Activated CD8-positive, alpha-beta T cell treated with anti-CD3 and anti-CD28 coated beads for 36 hours (primary cell): ENCODE data around the gene SREK1. TPM values are rescaled to one million over a fixed set of nuclear protein-coding genes. Genes with fewer than 3 reads are reported as not detected.
"Not testable (repeated sequence)": the region's sequence is repeated elsewhere in the genome, so short reads cannot be mapped to it uniquely, and the experiment has no call there.

Experiments used
- ATAC-seq: fragments of 200-7000 bp; cut with Tn5 transposase; one replicate; pipeline ENCODE4 v1.10.0; 2021; ENCODE audit warnings: mild to moderate bottlenecking, moderate library complexity
- CTCF ChIA-PET: fragments of 350-600 bp; sonication (Branson Sonifier 250); formaldehyde crosslinking; loops from one replicate; lab custom pipeline; 2021; ENCODE audit warnings: antibody characterized with exemption; lab: Charles Lee
- POLR2A ChIA-PET: fragments of 350-600 bp; sonication (Branson Sonifier 250); formaldehyde crosslinking; loops from one replicate; lab custom pipeline; 2021; ENCODE audit warnings: antibody characterized with exemption; lab: Charles Lee
- DNase-seq: peaks from one replicate; pipeline ENCODE4 v3.0.0-alpha.2; 2020
- H3K27ac Mint-ChIP-seq: one replicate; pipeline ENCODE4 v1.8.0; 2021; ENCODE audit warnings: mild to moderate bottlenecking, mixed read lengths
- H3K27me3 Mint-ChIP-seq: one replicate; pipeline ENCODE4 v1.8.0; 2021; ENCODE audit warnings: mixed read lengths
- H3K36me3 Mint-ChIP-seq: one replicate; pipeline ENCODE4 v1.8.0; 2021; ENCODE audit warnings: low read depth, mixed read lengths
- H3K4me1 Mint-ChIP-seq: one replicate; pipeline ENCODE4 v1.8.0; 2021; ENCODE audit warnings: low read depth, mixed read lengths
- H3K4me3 Mint-ChIP-seq: one replicate; pipeline ENCODE4 v1.8.0; 2021; ENCODE audit warnings: mild to moderate bottlenecking, moderate library complexity, mixed read lengths
- H3K9me3 Mint-ChIP-seq: one replicate; pipeline ENCODE4 v1.8.0; 2021; ENCODE audit warnings: mixed read lengths
- CTCF ChIP-seq: fragments of 200-600 bp; IDR thresholded peaks from one replicate; pipeline ENCODE4 v1.8.0; 2022; ENCODE audit warnings: antibody characterized with exemption, mild to moderate bottlenecking
- intact Hi-C: fragments of 100-400 bp; cut with micrococcal nuclease; formaldehyde crosslinking; loops from one replicate; pipeline ENCODE4 v1.10.0; 2022
- total RNA-seq, 2 experiments: library from RNA; stranded (reverse); gene quantifications; one replicate each; pipeline ENCODE4 v1.2.3, GENCODE V29; 2021

SREK1 gene
- total RNA-seq, 2 experiments from 2014 or later = 53.9 to 60.2 TPM

- H3K9me3 Mint-ChIP-seq = peaks cover 3% of the 10 kb centered on the region
- intact Hi-C loops = no loop called here
- H3K36me3 Mint-ChIP-seq = no peaks in the 10 kb centered on the region
- ChIA-PET POLR2A (no interaction called here), CTCF (interaction anchor here (1.4 kb wide), 1 partner anchor 10 kb away, joined by 3 read pairs; no protein-coding TSS in a partner anchor)
- TF ChIP-seq CTCF = no peak
- peaks cover 2% of the 10 kb centered on the region for H3K27me3 Mint-ChIP-seq
- no peak for ATAC-seq
- no peak overlapping the region for H3K27ac Mint-ChIP-seq
- no peak for DNase-seq
- H3K4me3 Mint-ChIP-seq = no peak overlapping the region
- no peaks in the 10 kb centered on the region for H3K4me1 Mint-ChIP-seq
Measured at GRCh38 chr5:66129144-66129543, 15.0 kb upstream of the SREK1 start.

GRCh38 chr5:66130493-66130892, 13.6 kb upstream of the SREK1 start:
- Mint-ChIP-seq H3K36me3 (no peaks in the 10 kb centered on the region), H3K4me1 (no peaks in the 10 kb centered on the region), H3K9me3 (peaks cover 3% of the 10 kb centered on the region), H3K4me3 (no peak overlapping the region), H3K27ac (no peak overlapping the region), H3K27me3 (peaks cover 2% of the 10 kb centered on the region)
- DNase-seq = no peak
- TF ChIP-seq CTCF = no peak
- ChIA-PET POLR2A (no interaction called here), CTCF (interaction anchor here (1.4 kb wide), 1 partner anchor 9 kb away, joined by 3 read pairs; no protein-coding TSS in a partner anchor)
- intact Hi-C loops = no loop called here
- no peak for ATAC-seq

GRCh38 chr5:66134407-66134861, 9.7 kb upstream of the SREK1 start:
- ATAC-seq (no peak), DNase-seq (no peak)
- no peak overlapping the region for H3K27ac Mint-ChIP-seq
- H3K4me1 Mint-ChIP-seq = peaks cover 7% of the 10 kb centered on the region
- H3K36me3 Mint-ChIP-seq = no peaks in the 10 kb centered on the region
- intact Hi-C loops = no loop called here
- ChIA-PET POLR2A (no interaction called here), CTCF (no interaction called here)
- peaks cover 3% of the 10 kb centered on the region for H3K9me3 Mint-ChIP-seq
- no peak overlapping the region for H3K4me3 Mint-ChIP-seq
- peaks cover 2% of the 10 kb centered on the region for H3K27me3 Mint-ChIP-seq
- TF ChIP-seq CTCF = no peak

- DNase-seq (no peak), ATAC-seq (no peak)
- no peaks in the 10 kb centered on the region for H3K36me3 Mint-ChIP-seq
- H3K27ac Mint-ChIP-seq = no peak overlapping the region
- POLR2A ChIA-PET = no interaction called here
- H3K9me3 Mint-ChIP-seq = no peaks in the 10 kb centered on the region
- intact Hi-C loops = no loop called here
- TF ChIP-seq CTCF = no peak
- peaks cover 14% of the 10 kb centered on the region for H3K4me1 Mint-ChIP-seq
- no peak overlapping the region for H3K4me3 Mint-ChIP-seq
- CTCF ChIA-PET = no interaction called here
- no peaks in the 10 kb centered on the region for H3K27me3 Mint-ChIP-seq
Measured at GRCh38 chr5:66136053-66136452, 8.0 kb upstream of the SREK1 start.

- H3K4me3 Mint-ChIP-seq, POLR2A ChIA-PET: not testable (repeated sequence)
- peaks cover 14% of the 10 kb centered on the region for H3K4me1 Mint-ChIP-seq
Measured at GRCh38 chr5:66136944-66137343, 7.2 kb upstream of the SREK1 start.

More at GRCh38 chr5:66136944-66137343, 7.2 kb upstream of the SREK1 start:
- H3K27ac Mint-ChIP-seq, ATAC-seq, intact Hi-C loops, DNase-seq, H3K27me3 Mint-ChIP-seq, H3K9me3 Mint-ChIP-seq, H3K36me3 Mint-ChIP-seq: not testable (repeated sequence)
- CTCF ChIA-PET = interaction anchor here (0.6 kb wide), 1 partner anchor 43 kb away, joined by 3 read pairs; no protein-coding TSS in a partner anchor
